ENCODE data around the gene ASXL2. TPM values are rescaled to one million over a fixed set of nuclear protein-coding genes. Genes with fewer than 3 reads are reported as not detected.

Gene ASXL2
- total RNA-seq, 4 donors from 2014 or later = 13.3 to 26.7 (median 16.8) TPM

GRCh38 chr2:25824718-25825117, 53.6 kb downstream of the ASXL2 start:
- Histone ChIP-seq H3K4me3 (no peak overlapping the region), H3K36me3 (no peaks in the 10 kb centered on the region), H3K9me3 (no peaks in the 10 kb centered on the region), H3K27me3 (no peaks in the 10 kb centered on the region), H3K4me1 (no peaks in the 10 kb centered on the region), H3K27ac (no peak overlapping the region)
- WGBS, 2 donors (ENCODE audit: low coverage in 1 of 2) = 97 to 100% methylated on average over 1 of the region's 1 CpG
- no peak for ATAC-seq
- no peak for TF ChIP-seq EP300 (IDR thresholded peaks at IDR 0.05)
- no peak for TF ChIP-seq CTCF (IDR thresholded peaks at IDR 0.05)
- TF ChIP-seq POLR2A (IDR thresholded peaks at IDR 0.05) = no peak
- no peak for TF ChIP-seq POLR2AphosphoS5 (IDR thresholded peaks at IDR 0.05)

GRCh38 chr2:25824216-25824615, 54.1 kb downstream of the ASXL2 start:
- no peak for TF ChIP-seq EP300 (IDR thresholded peaks at IDR 0.05)
- Histone ChIP-seq H3K4me3 (no peak overlapping the region), H3K4me1 (no peaks in the 10 kb centered on the region), H3K9me3 (no peaks in the 10 kb centered on the region), H3K36me3 (no peaks in the 10 kb centered on the region), H3K27ac (no peak overlapping the region), H3K27me3 (no peaks in the 10 kb centered on the region)
- WGBS, 2 donors (ENCODE audit: low coverage in 1 of 2) = 73 to 78% methylated on average over 3 of the region's 3 CpGs
- ATAC-seq = no peak

- WGBS, 2 donors (ENCODE audit: low coverage in 1 of 2) = 25 to 29% methylated on average over 10 to 23 of the region's 30 CpGs
- Histone ChIP-seq H3K27ac (peak overlapping the region in 1 of 4 donors; percentile 16), H3K9me3 (no peaks in the 10 kb centered on the region), H3K4me1 (no peaks in the 10 kb centered on the region), H3K36me3 (no peaks in the 10 kb centered on the region), H3K4me3 (peak overlapping the region in 1 of 2 donors; percentile 29), H3K27me3 (no peaks in the 10 kb centered on the region)
- peak; percentile 62 for ATAC-seq
- TF ChIP-seq POLR2AphosphoS5 (IDR thresholded peaks at IDR 0.05) (no peak), POLR2A (IDR thresholded peaks at IDR 0.05) (no peak), EP300 (IDR thresholded peaks at IDR 0.05) (no peak), CTCF (IDR thresholded peaks at IDR 0.05) (no peak)
These were observed 55.8 kb downstream of the ASXL2 start for GRCh38 chr2:25822190-25823117.

GRCh38 chr2:25821225-25822056, 56.8 kb downstream of the ASXL2 start:
- Histone ChIP-seq H3K27ac (no peak overlapping the region), H3K4me1 (no peaks in the 10 kb centered on the region), H3K36me3 (no peaks in the 10 kb centered on the region), H3K27me3 (no peaks in the 10 kb centered on the region), H3K9me3 (no peaks in the 10 kb centered on the region), H3K4me3 (peak overlapping the region in 1 of 2 donors; percentile 29)
- WGBS, 2 donors (ENCODE audit: low coverage in 1 of 2) = 84 to 87% methylated on average over 6 to 9 of the region's 9 CpGs
- ATAC-seq = no peak
- no peak for TF ChIP-seq POLR2A (IDR thresholded peaks at IDR 0.05)
- TF ChIP-seq POLR2AphosphoS5 (IDR thresholded peaks at IDR 0.05) = no peak
- no peak for TF ChIP-seq CTCF (IDR thresholded peaks at IDR 0.05)
- TF ChIP-seq EP300 (IDR thresholded peaks at IDR 0.05) = no peak

- TF ChIP-seq EP300 (IDR thresholded peaks at IDR 0.05) = no peak
- TF ChIP-seq POLR2A (IDR thresholded peaks at IDR 0.05) = no peak
- TF ChIP-seq CTCF (IDR thresholded peaks at IDR 0.05) = no peak
- TF ChIP-seq POLR2AphosphoS5 (IDR thresholded peaks at IDR 0.05) = no peak
- no peak overlapping the region for H3K4me3 ChIP-seq
- H3K4me1 ChIP-seq = no peaks in the 10 kb centered on the region
- H3K27me3 ChIP-seq = no peaks in the 10 kb centered on the region
- H3K27ac ChIP-seq = no peak overlapping the region
- no peaks in the 10 kb centered on the region for H3K9me3 ChIP-seq
- H3K36me3 ChIP-seq = no peaks in the 10 kb centered on the region
- no peak for ATAC-seq
These were observed 58.7 kb downstream of the ASXL2 start for GRCh38 chr2:25819597-25820039.

Measured in gastroesophageal sphincter (tissue), 4 donors.